PC-9 (cell line): ENCODE measurements around the gene KLHL17.

ENCODE experiments used
- EZH2 ChIP-seq: fragments of 200-600 bp; sonication (generic); IDR thresholded peaks from 2 replicates; pipeline ENCODE4 v1.8.0; 2017; ENCODE audit warnings: antibody characterized with exemption, low read depth
- TF ChIP-seq, protein P1 (sequence below): fragments of 200-600 bp; sonication (generic); conservative IDR thresholded peaks from 2 replicates; pipeline ENCODE4 v1.6.1; 2017; ENCODE audit warnings: mixed run types, antibody characterized with exemption, mild to moderate bottlenecking, moderate library complexity

DNA sequence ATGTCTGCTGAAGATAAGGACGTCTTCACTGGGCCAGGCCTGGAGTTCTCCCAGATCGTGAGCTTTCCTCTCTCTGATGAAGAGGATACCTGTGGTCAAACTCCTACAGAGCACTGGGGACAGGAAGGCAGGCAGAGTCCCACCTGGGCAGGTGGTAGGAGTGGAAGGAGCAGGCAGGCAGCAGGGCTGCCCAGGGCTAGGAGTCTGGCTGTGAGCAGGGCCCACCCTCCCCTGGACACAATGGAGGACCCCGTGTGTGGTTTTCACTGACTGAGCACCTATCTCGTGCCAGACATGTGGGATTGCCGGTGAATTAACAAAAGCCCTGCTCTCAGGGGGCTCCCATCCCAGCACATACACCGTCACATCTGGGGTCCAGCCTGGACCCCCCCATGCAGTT, 41.5 kb upstream of the KLHL17 start:
- TF ChIP-seq, protein P1, sequence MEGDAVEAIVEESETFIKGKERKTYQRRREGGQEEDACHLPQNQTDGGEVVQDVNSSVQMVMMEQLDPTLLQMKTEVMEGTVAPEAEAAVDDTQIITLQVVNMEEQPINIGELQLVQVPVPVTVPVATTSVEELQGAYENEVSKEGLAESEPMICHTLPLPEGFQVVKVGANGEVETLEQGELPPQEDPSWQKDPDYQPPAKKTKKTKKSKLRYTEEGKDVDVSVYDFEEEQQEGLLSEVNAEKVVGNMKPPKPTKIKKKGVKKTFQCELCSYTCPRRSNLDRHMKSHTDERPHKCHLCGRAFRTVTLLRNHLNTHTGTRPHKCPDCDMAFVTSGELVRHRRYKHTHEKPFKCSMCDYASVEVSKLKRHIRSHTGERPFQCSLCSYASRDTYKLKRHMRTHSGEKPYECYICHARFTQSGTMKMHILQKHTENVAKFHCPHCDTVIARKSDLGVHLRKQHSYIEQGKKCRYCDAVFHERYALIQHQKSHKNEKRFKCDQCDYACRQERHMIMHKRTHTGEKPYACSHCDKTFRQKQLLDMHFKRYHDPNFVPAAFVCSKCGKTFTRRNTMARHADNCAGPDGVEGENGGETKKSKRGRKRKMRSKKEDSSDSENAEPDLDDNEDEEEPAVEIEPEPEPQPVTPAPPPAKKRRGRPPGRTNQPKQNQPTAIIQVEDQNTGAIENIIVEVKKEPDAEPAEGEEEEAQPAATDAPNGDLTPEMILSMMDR: no peak
- TF ChIP-seq EZH2: no peak
